IMR-90 (cell line): Measurements from ENCODE around the gene PSMB1. TPM values are rescaled to one million over a fixed set of nuclear protein-coding genes. Genes with fewer than 3 reads are reported as not detected.

Source experiments
- ATAC-seq: fragments of 200-7000 bp; cut with Tn5 transposase; 2 replicates; pipeline ENCODE4 v1.9.1; 2020; ENCODE audit warnings: low read depth, mild to moderate bottlenecking, moderate library complexity
- BruUV-seq: library from RNA; stranded (reverse); fragments of 400-500 nt; replicated peaks from 2 replicates; lab custom pipeline; 2021; lab: Mats Ljungman, UMichigan
- CTCF ChIA-PET: fragments of 300-600 bp; formaldehyde crosslinking; extraction: SDS; loops from one replicate; lab custom pipeline; 2021; ENCODE audit warnings: antibody characterized with exemption; lab: Yijun Ruan, JAX
- POLR2A ChIA-PET: fragments of 300-600 bp; sonication (Branson Sonifier 250); formaldehyde crosslinking; loops from one replicate; lab custom pipeline; 2022; ENCODE audit warnings: antibody characterized with exemption; ENCODE audit not compliant: unreplicated experiment; lab: Charles Lee
- DNase-seq: peaks from one replicate; pipeline ENCODE4 v3.0.0; 2013
- H2AFZ ChIP-seq: replicated peaks from 2 replicates; pipeline ENCODE3; 2013; ENCODE audit warnings: low read length, mild to moderate bottlenecking; ENCODE audit not compliant: poor library complexity
- H2AK5ac ChIP-seq: 2 replicates; pipeline ENCODE4 v1.6.1; 2013; ENCODE audit warnings: low read depth, low read length, inconsistent platforms
- H2AK9ac ChIP-seq: replicated peaks from 2 replicates; pipeline ENCODE3; 2013; ENCODE audit warnings: mild to moderate bottlenecking, low read depth, low read length, moderate library complexity; ENCODE audit not compliant: poor library complexity
- H2BK120ac ChIP-seq: 2 replicates; pipeline ENCODE4 v1.6.1; 2013; ENCODE audit warnings: low read depth, low read length, inconsistent platforms
- H2BK15ac ChIP-seq: 3 replicates; pipeline ENCODE4 v1.6.1; 2013; ENCODE audit warnings: low read depth, low read length, inconsistent platforms
- H2BK20ac ChIP-seq: 2 replicates; pipeline ENCODE4 v1.6.1; 2013; ENCODE audit warnings: low read depth, mild to moderate bottlenecking, inconsistent platforms, low read length, moderate library complexity
- H2BK5ac ChIP-seq: 2 replicates; pipeline ENCODE4 v1.6.1; 2013; ENCODE audit warnings: mild to moderate bottlenecking, low read depth, low read length, inconsistent platforms; ENCODE audit not compliant: poor library complexity, severe bottlenecking
- H3K14ac ChIP-seq: replicated peaks from 2 replicates; pipeline ENCODE4 v1.6.1; 2013; ENCODE audit warnings: low read depth, low read length, inconsistent platforms
- H3K18ac ChIP-seq: 2 replicates; pipeline ENCODE4 v1.6.1; 2013; ENCODE audit warnings: low read depth, low read length, control low read depth
- H3K23ac ChIP-seq: 2 replicates; pipeline ENCODE4 v1.6.1; 2013; ENCODE audit warnings: low read depth, low read length, inconsistent platforms
- H3K27ac ChIP-seq: 2 replicates; pipeline ENCODE4 v1.5.1; 2013; ENCODE audit warnings: mild to moderate bottlenecking, control low read depth, low read length; ENCODE audit not compliant: insufficient read depth
- H3K27me3 ChIP-seq: 2 replicates; pipeline ENCODE4 v1.6.1; 2013; ENCODE audit warnings: low read length; ENCODE audit not compliant: control insufficient read depth, insufficient read depth
- H3K36me3 ChIP-seq: 2 replicates; pipeline ENCODE4 v1.6.1; 2013; ENCODE audit warnings: low read length, mixed read lengths; ENCODE audit not compliant: control insufficient read depth, insufficient read depth
- H3K4ac ChIP-seq: 2 replicates; pipeline ENCODE4 v1.6.1; 2013; ENCODE audit warnings: low read depth, low read length, inconsistent platforms
- H3K4me1 ChIP-seq: 2 replicates; pipeline ENCODE4 v1.6.1; 2013; ENCODE audit warnings: low read length, mixed read lengths; ENCODE audit not compliant: control insufficient read depth, insufficient read depth
- H3K4me2 ChIP-seq: 2 replicates; pipeline ENCODE4 v1.6.1; 2013; ENCODE audit warnings: low read depth, mild to moderate bottlenecking, control low read depth, low read length, moderate library complexity
- H3K4me3 ChIP-seq: 2 replicates; pipeline ENCODE4 v1.5.1; 2013; ENCODE audit warnings: low read depth, mild to moderate bottlenecking, control low read depth, low read length, moderate library complexity; ENCODE audit not compliant: insufficient read depth
- H3K56ac ChIP-seq: 2 replicates; pipeline ENCODE4 v1.6.1; 2013; ENCODE audit warnings: low read length, inconsistent platforms; ENCODE audit not compliant: insufficient read depth; ENCODE audit errors: extremely low read depth
- H3K79me1 ChIP-seq, 2 experiments: 2 replicates each; pipeline ENCODE4 v1.6.1; 2013; ENCODE audit warnings: low read length in 2 of 2, inconsistent platforms in 1 of 2, low read depth in 1 of 2
- H3K9ac ChIP-seq: 2 replicates; pipeline ENCODE4 v1.6.1; 2013; ENCODE audit warnings: low read depth, low read length, control low read depth
- H3K9me1 ChIP-seq: 2 replicates; pipeline ENCODE4 v1.6.1; 2013; ENCODE audit warnings: low read length, inconsistent platforms; ENCODE audit not compliant: insufficient read depth
- H3K9me3 ChIP-seq: 2 replicates; pipeline ENCODE4 v1.6.1; 2013; ENCODE audit warnings: low read length; ENCODE audit not compliant: control insufficient read depth, insufficient read depth
- H4K20me1 ChIP-seq: 2 replicates; pipeline ENCODE4 v1.6.1; 2013; ENCODE audit warnings: low read length, inconsistent platforms; ENCODE audit not compliant: insufficient read depth
- H4K5ac ChIP-seq: 2 replicates; pipeline ENCODE4 v1.6.1; 2013; ENCODE audit warnings: mild to moderate bottlenecking, low read depth, low read length, control low read depth
- H4K8ac ChIP-seq, 2 experiments: 2 replicates each; pipeline ENCODE4 v1.6.1; 2013; ENCODE audit warnings: low read depth in 2 of 2, low read length in 2 of 2, control low read depth in 1 of 2, inconsistent platforms in 1 of 2
- H4K91ac ChIP-seq: 2 replicates; pipeline ENCODE4 v1.6.1; 2013; ENCODE audit warnings: low read depth, low read length, inconsistent platforms; ENCODE audit not compliant: insufficient read depth
- FOS ChIP-seq: fragments of 150-350 bp; IDR thresholded peaks from 2 replicates; pipeline ENCODE4 v1.6.1; 2016; ENCODE audit warnings: low read depth, low read length
- MAFK ChIP-seq: IDR thresholded peaks from 2 replicates; pipeline ENCODE4 v1.6.1; 2012; ENCODE audit warnings: low read depth, low read length, improper control_type of control experiment
- POLR2A ChIP-seq: IDR thresholded peaks from 2 replicates; pipeline ENCODE4 v1.6.1; 2012; ENCODE audit warnings: mild to moderate bottlenecking, low read depth, low read length
- RCOR1 ChIP-seq: IDR thresholded peaks from 2 replicates; pipeline ENCODE4 v1.6.1; 2012; ENCODE audit warnings: mild to moderate bottlenecking, low read length, improper control_type of control experiment; ENCODE audit not compliant: insufficient replicate concordance
- SMC3 ChIP-seq: fragments of 150-350 bp; IDR thresholded peaks from 2 replicates; pipeline ENCODE4 v1.6.1; 2016; ENCODE audit warnings: low read depth, mild to moderate bottlenecking, antibody characterized with exemption, low read length, moderate library complexity
- WGBS, 2 experiments: methylation state at CpG; one replicate each; pipeline versions ENCODE4 v1.1.5 to v1.1.7; 2013; ENCODE audit warnings: missing lambda C conversion rate in 2 of 2; ENCODE audit not compliant: insufficient read length in 1 of 2; ENCODE audit errors: extremely low coverage in 2 of 2; 5-methylcytosine and 5-hydroxymethylcytosine counted together
- dilution Hi-C: fragments of 300-500 bp; cut with HindIII; formaldehyde crosslinking; loops from one replicate; pipeline ENCODE4 v1.14.3; 2018; ENCODE audit warnings: low sequenced_read_pairs; ENCODE audit not compliant: unreplicated experiment
- in situ Hi-C: fragments of 300-500 bp; cut with MboI; formaldehyde crosslinking; loops from 3 replicates; pipeline ENCODE4 v1.14.3; 2019; ENCODE audit warnings: low sequenced_read_pairs, inconsistent platforms, mixed read lengths
- intact Hi-C: fragments of 100-400 bp; cut with micrococcal nuclease; formaldehyde crosslinking; loops from 2 replicates; pipeline ENCODE4 v1.10.0; 2022
- polyA plus RNA-seq, 3 experiments: library from polyadenylated mRNA; depleted of rRNA; stranded (reverse); fragments of >200 nt; gene quantifications; 2 replicates each; pipeline ENCODE4 v1.2.3, GENCODE V29; 2012; ENCODE audit warnings: low replicate concordance in 1 of 3
- total RNA-seq: library from RNA; depleted of rRNA; stranded (reverse); fragments of >200 nt; gene quantifications from 2 replicates; pipeline ENCODE4 v1.2.3, GENCODE V29; 2012
- TF ChIP-seq, protein P1 (sequence below): conservative IDR thresholded peaks from 2 replicates; pipeline ENCODE4 v1.5.1; 2012; ENCODE audit warnings: mild to moderate bottlenecking, low read depth, low read length, improper control_type of control experiment
- TF ChIP-seq, protein P2 (sequence below): fragments of 150-350 bp; IDR thresholded peaks from 2 replicates; pipeline ENCODE4 v1.6.1; 2017; ENCODE audit warnings: mild to moderate bottlenecking, antibody characterized with exemption, low read length, low read depth

PSMB1 gene
- total and polyA plus RNA-seq, 2 of the 4 experiments (the other 2 are of a cell fraction), result 450 to 508 TPM

DNA sequence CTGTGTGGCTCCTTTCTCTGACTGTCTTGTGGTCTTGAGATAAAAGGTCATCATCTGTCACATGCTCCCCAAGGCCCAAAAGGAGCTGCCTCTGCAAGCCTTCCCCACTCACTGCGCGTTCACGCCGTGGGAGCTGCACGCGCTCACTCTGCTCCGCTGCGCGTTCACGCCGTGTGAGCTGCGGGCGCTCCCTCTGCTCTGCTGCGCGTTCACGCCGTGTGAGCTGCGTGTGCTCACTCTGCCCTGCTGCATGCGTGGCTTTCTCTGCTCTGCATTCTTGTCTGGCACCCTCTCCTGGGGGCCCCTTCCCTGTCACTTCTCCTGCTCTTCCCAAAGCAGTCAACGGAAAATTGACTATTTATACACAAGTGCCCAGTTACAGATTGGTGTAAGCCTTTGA is 42.5 kb downstream of the PSMB1 start:
- WGBS, 2 experiments, result 88% methylated on average over 19 of the region's 20 CpGs; no CpG with 5 or more reads in 1 of the 2 experiments
- peaks cover 5% of the 10 kb centered on the region for H3K27me3 ChIP-seq
- dilution Hi-C loops, result no loop called here

More for the DNA sequence above, 42.5 kb downstream of the PSMB1 start:
- Histone ChIP-seq H2AK5ac (no peak overlapping the region), H3K9me1 (no peaks in the 10 kb centered on the region), H3K14ac (no peak overlapping the region), H3K36me3 (no peaks in the 10 kb centered on the region), H3K9ac (no peak overlapping the region), H4K8ac (no peak overlapping the region), H3K56ac (no peak overlapping the region), H3K79me1 (no peaks in the 10 kb centered on the region), H2BK120ac (no peak overlapping the region), H3K23ac (no peak overlapping the region), H3K4ac (no peak overlapping the region), H3K4me3 (no peak overlapping the region), H2AK9ac (no peak overlapping the region), H4K5ac (no peak overlapping the region), H4K20me1 (no peaks in the 10 kb centered on the region), H3K4me2 (no peak overlapping the region), H2AFZ (no peak overlapping the region), H3K27ac (no peak overlapping the region), H2BK5ac (no peak overlapping the region), H2BK20ac (no peak overlapping the region), H2BK15ac (no peak overlapping the region), H3K9me3 (no peaks in the 10 kb centered on the region), H3K18ac (no peak overlapping the region), H3K4me1 (no peaks in the 10 kb centered on the region), H4K91ac (no peak overlapping the region)
- DNase-seq (no peak), ATAC-seq (no peak)
- BruUV-seq, result no TSS peak
- ChIA-PET CTCF (interaction anchor here (0.8 kb wide), 1 partner anchor 683 kb away, joined by 3 read pairs; no protein-coding TSS in a partner anchor), POLR2A (no interaction called here)
- TF ChIP-seq, protein P1, sequence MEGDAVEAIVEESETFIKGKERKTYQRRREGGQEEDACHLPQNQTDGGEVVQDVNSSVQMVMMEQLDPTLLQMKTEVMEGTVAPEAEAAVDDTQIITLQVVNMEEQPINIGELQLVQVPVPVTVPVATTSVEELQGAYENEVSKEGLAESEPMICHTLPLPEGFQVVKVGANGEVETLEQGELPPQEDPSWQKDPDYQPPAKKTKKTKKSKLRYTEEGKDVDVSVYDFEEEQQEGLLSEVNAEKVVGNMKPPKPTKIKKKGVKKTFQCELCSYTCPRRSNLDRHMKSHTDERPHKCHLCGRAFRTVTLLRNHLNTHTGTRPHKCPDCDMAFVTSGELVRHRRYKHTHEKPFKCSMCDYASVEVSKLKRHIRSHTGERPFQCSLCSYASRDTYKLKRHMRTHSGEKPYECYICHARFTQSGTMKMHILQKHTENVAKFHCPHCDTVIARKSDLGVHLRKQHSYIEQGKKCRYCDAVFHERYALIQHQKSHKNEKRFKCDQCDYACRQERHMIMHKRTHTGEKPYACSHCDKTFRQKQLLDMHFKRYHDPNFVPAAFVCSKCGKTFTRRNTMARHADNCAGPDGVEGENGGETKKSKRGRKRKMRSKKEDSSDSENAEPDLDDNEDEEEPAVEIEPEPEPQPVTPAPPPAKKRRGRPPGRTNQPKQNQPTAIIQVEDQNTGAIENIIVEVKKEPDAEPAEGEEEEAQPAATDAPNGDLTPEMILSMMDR, result no peak
- TF ChIP-seq FOS (no peak), RCOR1 (no peak), SMC3 (no peak), MAFK (no peak), POLR2A (no peak)
- TF ChIP-seq, protein P2, sequence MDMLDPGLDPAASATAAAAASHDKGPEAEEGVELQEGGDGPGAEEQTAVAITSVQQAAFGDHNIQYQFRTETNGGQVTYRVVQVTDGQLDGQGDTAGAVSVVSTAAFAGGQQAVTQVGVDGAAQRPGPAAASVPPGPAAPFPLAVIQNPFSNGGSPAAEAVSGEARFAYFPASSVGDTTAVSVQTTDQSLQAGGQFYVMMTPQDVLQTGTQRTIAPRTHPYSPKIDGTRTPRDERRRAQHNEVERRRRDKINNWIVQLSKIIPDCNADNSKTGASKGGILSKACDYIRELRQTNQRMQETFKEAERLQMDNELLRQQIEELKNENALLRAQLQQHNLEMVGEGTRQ, result no peak
- intact Hi-C loops, result no loop called here
- in situ Hi-C loops, result loop anchor here (10.0 kb wide), 1 partner anchor 716 kb away; no protein-coding TSS in a partner anchor
